NCI-H2107 treated with DMSO at 0.1 percent for 48 hours (cell line): ENCODE measurements around the gene TLN1.

Source experiments
- DNase-seq: peaks from one replicate; lab custom pipeline; 2025; ENCODE audit not compliant: unreplicated experiment; lab: John Stamatoyannopoulos, UW

Gene TLN1

DNA sequence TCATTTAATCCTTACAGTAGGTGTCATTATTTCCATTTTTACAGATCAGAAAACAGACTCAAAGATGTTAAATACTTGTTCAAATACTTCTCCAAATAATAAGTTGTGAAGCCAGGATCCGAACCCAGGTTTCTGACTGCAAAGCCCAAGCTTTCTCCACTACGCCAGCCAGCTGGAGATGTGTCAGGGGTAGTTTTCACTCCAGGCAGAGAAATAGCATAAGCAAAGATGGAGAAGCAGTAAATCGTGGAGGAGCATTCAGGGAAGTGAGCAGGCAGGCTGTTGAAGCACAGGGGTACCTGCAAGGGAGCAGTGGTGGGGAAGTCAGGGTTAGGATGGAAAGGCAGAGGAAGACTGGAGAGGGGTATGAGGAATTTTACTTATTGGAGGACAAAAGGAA is 2.9 kb downstream of the TLN1 start:
- DNase-seq = no peak

DNA sequence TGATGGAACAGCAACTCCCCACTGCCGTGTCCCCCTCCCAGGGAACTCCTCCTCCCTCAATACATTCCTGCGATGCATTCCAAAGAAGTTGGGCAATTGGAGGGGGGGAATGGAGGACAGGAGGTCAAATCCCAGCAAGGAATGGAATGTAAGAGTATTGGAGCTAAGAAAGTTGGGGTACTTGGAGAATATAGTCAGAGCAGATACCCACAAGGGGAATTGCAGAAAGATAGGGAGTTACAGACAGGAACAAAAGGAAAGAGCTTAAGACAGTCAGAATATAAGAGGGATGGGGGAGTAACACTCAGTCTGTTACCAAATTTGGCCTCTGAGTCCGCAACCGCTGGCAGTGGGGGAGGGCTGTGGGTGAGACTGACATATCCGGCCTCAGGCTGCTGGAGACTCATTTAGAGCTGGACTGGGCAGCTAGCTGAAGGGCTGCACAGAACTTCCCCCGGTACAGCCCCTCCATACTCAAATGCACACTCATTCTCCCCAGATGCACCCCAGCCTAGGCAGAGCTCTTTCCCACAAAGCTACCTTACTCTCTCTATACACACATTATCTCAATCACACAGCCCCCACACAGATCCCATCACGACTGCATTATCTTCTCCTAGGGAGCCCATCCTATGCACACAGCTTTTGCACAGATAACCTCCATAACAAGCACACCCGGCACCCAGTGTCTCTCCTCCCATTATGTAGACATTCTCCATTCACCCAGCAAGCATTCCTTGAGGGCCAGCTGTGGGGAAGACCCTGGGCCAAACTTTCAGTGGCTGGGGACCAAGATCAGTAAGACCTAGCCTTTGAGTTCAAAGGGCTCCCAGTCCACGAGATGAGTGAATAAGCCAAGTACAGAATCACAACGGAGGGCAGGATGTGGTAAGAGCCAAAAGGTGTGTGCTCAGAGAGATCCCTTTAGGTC is 3.7 kb downstream of the TLN1 start:
- no peak for DNase-seq

DNA sequence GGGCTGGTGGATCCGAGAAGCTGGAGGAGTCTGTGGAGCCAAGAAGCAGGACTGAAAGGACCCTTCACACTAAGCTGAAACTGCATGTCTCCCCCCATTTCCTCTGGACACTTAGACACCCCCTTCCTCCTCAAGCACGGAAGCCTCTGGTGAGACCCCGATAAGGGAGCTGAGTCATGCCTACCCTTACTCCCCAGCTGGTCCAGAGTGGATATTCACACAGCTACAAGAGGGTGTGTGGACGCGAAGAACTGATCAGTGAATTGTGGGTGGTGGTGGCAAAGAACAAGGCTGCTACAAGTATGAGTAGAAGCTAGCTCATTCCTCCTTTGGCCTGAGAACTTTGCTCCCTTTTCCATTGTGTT is 4.3 kb downstream of the TLN1 start:
- DNase-seq = no peak

DNA sequence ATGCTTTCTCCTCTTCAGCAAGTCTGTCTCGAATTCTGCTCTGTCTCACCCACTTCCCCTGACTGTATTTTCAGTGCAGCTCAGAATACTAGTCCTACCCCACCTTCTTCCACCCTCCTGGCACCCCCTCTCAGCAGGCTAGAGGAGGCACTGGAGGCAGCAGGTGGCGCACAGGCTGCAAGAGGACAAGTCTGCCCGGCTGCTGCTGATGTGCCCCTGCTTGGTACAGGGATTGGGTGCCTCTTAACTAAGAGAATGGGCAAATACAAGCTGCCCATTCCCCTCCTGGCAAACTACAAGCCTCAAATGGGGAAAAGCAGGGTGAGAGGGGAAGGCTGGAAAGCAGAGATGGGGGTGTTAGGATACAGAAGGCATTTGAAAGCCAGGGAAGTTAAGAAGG is 5.1 kb downstream of the TLN1 start:
- no peak for DNase-seq

DNA sequence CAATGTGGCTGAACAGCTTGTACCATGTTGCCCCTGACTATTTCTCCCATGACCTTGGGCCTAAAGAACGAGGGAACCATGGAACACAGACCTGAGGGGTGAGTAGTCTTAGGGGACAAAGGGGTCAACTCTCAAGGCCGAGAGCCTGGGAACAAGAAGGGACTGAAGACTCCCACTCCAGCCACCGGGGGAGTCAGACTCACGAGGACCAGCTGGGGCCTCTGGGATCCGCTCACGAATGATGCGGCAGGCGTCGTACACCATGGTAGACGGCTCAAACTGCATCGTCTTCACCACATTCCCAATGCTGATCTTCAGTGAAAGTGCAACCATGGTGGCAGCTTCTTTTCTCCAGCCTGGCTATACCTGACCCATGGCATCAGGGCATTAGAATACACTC is 6.6 kb downstream of the TLN1 start:
- DNase-seq = no peak

DNA sequence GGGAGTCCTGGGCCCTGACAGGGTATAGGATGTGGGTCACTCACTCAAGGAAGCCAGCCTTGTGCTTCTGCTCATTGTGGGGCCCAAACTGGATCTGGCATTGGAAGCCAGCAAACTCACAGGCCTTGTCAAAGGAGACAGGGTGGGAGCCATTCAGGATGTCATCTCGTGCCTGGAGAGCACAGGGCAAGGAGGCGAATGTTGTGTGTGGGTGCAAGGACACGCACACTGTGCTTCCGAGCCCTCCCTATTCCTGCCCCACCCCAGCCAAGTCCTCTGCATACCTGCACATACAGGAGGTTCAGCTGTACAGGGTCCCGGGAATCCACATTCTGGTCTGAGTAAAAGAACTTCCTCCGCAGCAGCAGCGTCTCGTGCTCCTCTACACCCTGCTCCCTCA is 8.1 kb downstream of the TLN1 start:
- DNase-seq = no peak

DNA sequence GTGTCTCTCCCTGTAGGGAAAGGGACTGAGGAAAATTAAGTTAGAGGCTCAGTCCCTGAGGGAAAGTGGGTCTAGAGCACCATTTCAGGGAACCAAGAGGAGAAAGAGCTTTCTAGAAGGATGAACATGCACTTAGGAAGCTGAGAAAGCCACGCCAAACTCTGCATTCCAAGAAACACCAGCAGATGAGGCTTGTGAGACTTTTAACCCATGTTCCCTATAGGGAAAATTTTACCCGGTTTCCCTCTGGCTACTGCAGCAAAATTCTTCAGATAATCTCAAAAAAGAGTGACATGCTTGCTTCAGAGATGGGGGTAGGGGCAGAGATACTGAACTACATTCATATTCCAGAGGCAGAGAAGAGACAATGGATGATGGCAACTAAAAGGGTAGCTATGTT is 8.6 kb downstream of the TLN1 start:
- DNase-seq = no peak

DNA sequence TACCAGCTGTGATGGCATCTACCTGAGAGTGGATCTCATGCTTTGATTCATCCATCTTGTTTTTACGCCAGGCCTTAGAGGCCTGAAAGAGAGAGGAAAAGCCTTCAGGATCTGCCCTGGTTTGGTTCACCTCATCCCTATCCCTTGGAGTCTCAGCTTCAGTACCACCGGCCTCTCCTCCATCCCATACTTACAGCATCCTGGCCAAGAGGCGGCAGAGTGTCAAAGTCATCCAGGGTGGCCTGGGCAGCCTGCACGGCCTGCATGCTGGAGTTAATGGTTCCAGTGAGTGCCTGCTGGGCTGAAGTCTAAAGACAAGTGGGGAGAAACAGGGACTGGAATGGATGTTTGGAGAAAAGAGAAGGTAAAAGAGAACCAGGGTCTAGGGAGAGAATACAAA is 12.4 kb downstream of the TLN1 start:
- no peak for DNase-seq

DNA sequence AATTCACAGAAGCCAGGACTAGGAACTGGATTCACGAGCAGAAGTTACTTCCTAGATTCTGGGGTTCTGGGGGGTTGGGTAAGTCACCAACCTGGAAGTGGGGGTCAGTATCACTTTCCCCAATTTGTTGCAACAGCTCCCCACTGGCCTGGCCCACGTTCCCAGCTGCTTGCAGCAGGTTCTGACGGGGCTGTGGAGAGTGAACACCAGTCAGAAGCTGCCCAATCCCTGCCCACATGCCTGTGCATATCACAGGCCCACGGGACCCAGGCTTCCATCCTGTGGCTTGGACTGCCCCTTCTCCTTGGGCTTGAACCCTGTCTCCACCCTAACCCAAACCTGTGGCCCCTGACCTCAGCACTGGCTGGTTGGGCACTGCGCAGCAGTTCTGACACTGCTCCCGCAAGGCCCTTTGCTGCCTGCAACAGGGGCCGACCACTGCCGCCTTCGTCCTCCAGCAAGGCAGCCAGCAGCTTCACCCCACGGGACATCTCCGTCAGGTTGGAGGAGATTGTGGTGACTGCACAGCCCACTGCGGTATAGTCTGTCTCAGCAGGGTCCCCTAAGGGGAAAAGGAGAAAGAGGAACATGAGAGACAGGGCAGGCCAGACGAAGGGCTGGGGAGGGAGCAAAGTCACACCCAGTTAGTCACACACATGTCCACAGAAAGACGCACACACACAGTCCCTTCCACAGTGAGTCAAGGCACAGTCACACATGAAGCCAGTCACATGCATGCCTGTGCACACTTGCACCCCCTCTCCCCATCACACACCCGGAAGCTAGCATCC is 13.1 kb downstream of the TLN1 start:
- no peak for DNase-seq

DNA sequence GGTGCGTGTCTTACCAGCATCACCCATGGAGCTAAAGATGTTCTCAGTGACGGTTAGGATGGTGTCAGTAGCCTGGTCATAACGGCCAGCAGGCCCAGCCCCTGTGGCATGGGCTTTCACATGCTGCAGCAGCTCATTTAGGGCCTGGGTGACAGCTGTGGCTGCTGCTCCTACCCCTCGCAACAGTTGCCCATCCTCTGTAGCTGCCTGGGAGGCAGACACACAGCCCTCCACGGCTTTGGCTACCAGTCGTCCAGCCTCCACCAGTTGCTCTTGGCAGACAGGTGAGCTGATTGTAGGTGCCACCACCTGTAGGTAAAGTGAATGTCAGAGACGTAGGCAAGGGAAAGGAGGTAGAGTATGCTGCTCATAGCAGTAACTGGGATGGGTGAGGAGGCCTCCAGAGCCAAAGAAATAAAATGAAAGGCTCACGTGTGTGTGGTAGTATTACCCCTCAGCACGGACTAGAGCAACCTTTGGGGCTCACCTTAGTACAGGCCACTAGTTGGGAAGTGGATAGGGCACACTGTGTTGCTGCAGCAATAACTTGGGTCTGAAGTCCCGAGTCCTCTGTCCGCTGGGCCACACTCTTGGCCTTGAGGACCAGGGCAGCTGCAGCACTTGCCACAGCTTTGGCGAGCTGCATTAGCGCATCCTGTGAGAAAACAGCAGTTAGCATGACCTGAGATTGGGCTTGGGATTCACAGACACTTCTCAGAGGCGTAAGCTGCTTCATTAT is 14.7 kb downstream of the TLN1 start:
- no peak for DNase-seq

DNA sequence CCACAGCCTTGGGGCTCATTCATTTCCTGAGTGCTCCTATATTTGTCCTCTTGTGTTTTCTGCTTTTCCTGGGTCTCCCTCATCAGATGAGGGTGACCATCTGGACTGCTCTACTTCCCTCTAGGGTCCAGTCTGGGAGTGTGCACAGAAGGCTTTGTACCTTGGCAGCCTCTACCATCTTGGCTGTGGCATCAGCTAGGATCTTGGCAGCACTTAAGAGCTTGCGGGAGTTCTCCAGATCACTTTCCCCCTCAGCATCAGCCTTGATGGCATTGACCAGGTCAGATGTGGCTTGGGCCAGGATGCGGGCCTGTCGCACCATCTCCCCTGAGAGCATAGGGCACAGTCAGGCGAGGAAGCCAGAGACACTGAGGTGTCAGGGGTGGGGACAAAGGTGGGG is 15.8 kb downstream of the TLN1 start:
- no peak for DNase-seq

DNA sequence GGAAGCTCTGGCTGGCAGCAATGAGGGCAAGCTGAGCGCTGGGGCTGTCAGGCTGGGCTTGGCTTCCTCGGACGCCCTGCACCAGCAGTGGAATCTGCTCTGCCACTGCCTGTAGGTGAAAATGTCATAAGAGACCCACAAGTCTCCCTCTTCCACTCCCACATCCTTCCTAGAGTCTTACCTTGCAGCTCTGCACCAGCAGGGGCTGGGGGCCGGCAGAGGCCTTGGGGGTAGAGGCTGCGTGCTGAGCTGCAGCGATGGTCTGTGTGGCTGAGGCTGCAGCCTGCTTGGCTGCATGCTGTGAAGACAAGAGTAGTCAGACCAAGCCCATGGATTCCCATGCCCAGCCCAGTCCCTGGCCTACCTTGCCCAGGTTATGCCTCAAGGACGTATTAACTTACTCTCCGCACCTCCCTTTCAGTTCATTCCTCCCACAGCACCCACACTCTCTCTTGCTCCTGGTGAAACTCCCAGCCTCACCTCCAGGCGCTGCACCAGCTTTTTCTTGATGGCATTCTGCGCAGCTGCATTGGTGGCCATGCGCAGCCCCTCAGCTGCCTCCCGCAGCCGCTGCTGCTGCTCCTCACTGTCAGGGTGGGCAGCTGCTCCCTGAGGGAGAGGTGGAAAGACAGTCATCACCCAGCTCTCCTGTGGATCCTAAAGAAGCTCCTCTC is 17.3 kb downstream of the TLN1 start:
- no peak for DNase-seq

DNA sequence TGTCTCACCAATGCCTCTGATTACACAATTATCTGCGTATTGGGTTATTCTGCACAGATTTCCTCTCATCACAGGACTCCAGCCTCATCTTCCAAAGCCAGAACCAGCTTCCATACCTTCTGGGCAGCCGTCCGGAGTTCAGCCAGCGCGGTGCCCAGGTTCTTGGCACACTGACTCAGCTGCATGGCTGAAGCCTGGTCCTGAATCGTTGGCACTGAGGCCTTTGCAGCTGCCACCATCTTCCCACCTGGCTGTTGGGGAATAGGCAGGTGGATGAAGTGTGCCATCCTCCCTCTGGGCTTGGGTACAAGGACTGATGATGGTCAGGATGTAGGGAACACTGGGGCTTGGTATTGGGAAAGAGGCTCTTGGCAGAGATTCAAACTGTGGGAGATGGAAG is 17.9 kb downstream of the TLN1 start:
- no peak for DNase-seq

DNA sequence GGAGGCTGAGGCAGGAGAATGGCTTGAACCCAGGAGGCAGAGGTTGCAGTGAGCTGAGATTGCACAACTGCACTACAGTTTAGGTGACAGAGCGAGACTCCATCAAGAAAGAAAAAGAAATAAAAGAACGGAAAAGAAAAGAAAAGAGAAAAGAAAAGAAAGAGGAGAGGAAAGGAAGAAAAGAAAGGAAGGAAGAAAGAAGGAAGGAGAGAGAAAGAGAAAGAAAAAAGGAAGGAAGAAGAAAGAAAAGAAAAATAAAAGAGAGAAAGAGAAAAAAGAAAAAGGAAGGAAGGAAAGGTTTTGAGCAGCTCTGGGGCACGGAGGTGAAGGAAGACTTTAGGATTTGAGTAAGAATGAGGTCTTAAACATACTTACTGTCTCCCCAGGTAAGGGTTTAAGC is 18.4 kb downstream of the TLN1 start:
- no peak for DNase-seq

DNA sequence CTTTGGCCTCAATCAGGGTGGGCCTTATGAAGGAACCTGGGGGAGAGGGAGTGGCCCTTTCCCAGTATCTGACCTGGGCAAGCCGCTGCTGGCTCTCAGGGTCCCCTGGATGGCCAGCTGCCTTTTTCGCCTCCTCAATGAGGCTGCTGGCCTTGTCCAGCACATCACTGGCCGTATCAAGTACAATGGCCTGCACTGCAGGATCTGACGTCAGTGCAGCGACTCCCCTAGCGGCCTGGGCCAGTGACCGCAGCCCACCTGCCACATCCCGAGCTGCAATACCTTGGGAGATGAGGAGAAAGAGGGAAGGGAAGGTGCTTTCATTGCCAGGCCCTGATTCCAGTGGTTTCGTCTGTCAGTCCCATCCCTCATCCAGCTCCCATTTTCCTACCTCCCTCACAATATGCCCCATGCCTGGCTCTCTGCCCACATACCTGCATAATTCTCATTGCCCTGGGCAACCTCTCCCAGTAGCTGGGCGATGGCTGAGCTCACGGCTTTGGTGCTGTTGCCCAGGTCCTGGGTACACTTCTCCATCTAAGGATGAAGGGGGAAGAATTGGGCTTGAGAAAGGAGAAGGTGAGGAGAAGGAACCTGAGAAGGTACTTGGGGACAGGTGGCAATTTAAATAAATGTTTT is 19.1 kb downstream of the TLN1 start:
- DNase-seq = no peak

DNA sequence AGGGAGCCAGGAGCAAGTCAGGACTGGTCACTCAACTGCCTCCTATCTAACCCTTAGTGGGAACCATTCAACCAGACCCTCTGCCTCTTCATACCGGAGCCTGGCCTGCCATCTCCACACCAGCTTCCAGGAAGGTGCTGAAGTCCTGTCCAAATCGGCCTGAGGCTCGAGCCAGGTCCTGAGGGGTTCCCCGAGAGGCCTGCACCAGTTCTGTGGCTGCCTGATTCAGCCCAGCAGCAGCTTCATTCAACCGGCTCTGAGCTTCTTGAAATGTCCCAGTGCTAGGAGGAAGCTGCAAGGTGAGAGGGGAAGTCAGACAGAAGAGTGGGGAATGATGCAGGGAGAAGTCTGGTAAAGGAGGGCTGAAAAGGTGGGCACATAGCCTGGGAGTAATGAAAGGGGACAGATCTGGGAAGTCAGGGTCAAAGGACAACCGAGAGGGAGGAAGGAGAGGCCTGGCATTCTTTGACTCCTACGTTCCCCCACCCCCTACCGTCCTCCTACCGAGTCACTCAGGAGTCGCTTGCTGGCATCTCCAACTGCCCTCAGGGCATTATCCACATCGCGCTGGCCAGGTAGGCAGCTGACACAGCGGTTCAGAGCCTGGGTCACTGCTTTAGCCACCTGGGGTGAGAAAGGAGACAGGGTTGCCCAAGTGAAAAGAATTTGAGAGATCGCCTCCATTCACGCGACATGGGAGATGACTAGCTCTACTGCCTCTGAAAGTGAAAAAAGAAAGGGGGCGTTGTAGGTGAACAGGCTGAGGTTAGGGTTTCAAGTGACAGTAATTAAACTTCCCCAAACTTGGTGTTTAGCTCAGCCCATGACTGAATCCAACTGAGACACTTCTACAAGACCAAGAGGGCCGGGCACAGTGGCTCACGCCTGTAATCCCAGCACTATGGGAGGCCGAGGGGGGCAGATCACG is 20.2 kb downstream of the TLN1 start:
- no peak for DNase-seq

DNA sequence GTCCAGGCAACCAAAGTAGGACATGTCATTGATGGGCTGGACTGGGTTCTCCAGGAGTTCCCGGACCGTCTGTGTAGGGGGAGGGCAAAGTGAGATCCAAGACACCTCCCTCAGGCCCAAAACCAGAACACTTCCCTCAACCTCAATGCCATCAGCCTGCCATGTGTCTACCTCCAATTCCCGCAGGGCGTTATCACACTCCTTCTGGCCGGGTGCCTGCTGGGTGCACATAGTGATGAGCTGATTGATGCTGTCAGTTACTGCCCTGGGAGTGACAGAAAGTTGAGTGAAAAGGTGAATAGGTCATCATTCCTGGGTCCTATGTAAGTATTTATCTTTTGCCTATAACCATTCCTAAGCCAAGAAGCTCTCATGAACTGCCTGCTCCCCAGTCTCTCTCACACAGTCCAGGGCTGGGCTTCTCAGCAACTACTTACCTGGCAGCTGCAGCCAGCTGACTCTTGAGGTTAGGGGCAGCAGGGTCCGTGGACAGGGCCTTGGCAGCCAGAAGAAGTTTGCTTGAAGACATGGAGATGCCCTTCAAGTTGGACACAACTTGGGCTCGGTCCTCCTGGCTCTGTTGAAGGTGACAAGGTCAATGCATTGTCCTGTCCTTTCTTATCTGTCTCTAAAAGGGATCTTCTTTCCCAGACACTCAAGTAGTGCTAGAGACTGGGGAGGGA is 21.0 kb downstream of the TLN1 start:
- no peak for DNase-seq

DNA sequence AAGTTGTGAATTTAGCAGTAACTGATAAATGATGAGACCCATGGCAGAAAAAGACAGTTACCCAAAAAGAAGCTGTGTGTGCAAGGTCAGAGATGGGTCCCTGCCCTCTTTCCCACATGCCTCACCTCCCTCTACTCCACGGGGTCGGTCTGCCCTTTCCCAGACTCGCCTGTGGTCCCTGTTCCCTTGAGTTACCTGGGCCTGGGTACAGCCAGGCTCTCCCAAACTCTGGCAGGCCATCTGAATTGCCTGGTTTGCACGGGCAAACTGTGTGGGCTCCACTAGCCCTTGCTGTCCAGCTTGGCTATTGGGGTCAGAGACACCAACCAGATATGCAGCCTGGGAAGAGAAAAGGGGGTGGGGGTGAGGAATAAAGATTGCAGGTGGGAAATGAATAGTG is 23.8 kb downstream of the TLN1 start:
- DNase-seq = no peak

DNA sequence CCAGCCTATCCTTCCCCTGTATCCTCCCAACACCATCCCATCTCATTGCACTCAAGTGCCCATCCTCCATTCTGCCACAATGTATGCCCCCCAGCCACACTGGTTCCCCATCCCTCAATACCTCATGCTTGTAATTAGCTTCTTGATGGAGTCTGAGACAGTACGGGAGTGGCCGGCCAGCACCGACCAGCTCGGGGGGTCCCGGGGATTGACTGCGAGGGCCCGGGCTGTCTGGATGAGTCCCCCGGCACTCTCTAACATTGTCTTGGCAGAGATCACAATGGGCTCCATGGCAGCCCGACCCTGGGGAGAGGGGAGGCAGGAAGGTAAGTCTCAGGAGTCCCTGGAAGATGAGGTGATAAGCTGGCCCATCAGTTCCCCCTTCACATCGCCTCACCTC is 25.0 kb downstream of the TLN1 start:
- no peak for DNase-seq
